ENCODE measurements around the gene APBA1. TPM values are rescaled to one million over a fixed set of nuclear protein-coding genes. Genes with fewer than 3 reads are reported as not detected.

APBA1 gene
- total RNA-seq, 1 donor from 2014 or later: 3.4 TPM

DNA sequence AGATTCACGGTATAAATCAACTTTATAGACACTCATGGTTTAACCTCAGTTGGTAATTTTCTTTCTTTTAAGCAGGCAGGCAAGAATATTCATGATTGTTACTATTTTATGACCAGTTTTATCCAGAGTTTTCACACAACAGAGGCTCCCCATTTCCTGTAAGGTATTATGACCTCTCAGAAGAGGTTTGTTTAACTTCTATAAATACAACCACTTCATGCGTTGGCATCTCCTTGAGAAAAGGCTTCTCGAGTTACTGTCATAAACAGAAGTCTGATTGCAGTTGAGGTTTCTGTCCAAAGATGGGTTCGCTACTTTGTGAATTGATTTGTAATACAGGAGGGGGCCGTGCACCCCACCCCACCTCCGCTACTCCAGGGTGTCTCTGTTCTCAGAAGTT is 291.9 kb downstream of the APBA1 start:
- Mint-ChIP-seq H3K27ac (no peak overlapping the region), H3K27me3 (ENCODE audit: insufficient read depth, low read depth) (peaks cover 2% of the 10 kb centered on the region), H3K9me3 (no peaks in the 10 kb centered on the region), H3K4me3 (no peak overlapping the region), H3K36me3 (no peaks in the 10 kb centered on the region), H3K4me1 (peaks cover 16% of the 10 kb centered on the region)
- no peaks in the 10 kb centered on the region for H3F3A ChIP-seq (ENCODE audit: low read depth)
- DNase-seq (ENCODE audit: low spot score): no peak
- TF ChIP-seq, protein P1, sequence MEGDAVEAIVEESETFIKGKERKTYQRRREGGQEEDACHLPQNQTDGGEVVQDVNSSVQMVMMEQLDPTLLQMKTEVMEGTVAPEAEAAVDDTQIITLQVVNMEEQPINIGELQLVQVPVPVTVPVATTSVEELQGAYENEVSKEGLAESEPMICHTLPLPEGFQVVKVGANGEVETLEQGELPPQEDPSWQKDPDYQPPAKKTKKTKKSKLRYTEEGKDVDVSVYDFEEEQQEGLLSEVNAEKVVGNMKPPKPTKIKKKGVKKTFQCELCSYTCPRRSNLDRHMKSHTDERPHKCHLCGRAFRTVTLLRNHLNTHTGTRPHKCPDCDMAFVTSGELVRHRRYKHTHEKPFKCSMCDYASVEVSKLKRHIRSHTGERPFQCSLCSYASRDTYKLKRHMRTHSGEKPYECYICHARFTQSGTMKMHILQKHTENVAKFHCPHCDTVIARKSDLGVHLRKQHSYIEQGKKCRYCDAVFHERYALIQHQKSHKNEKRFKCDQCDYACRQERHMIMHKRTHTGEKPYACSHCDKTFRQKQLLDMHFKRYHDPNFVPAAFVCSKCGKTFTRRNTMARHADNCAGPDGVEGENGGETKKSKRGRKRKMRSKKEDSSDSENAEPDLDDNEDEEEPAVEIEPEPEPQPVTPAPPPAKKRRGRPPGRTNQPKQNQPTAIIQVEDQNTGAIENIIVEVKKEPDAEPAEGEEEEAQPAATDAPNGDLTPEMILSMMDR (IDR thresholded peaks at IDR 0.05): no peak
- TF ChIP-seq EZH2 (IDR thresholded peaks at IDR 0.05) (no peak), EZH2phosphoT487 (IDR thresholded peaks at IDR 0.05) (no peak)
- H3K9me3 ChIP-seq (ENCODE audit: low read depth): no peaks in the 10 kb centered on the region
- H3K27ac ChIP-seq: no peak overlapping the region
- peaks cover 9% of the 10 kb centered on the region for H3K4me1 ChIP-seq
- no peaks in the 10 kb centered on the region for H3K36me3 ChIP-seq
- no peak overlapping the region for H3K4me2 ChIP-seq
- H3K27me3 ChIP-seq: no peaks in the 10 kb centered on the region
- H2AFZ ChIP-seq (replicated peaks): no peak overlapping the region
- H3K4me3 ChIP-seq: no peak overlapping the region
- H4K20me1 ChIP-seq (ENCODE audit: low read depth): no peaks in the 10 kb centered on the region
- no peaks in the 10 kb centered on the region for H3K79me2 ChIP-seq (ENCODE audit: low read depth)
- H3K9ac ChIP-seq: no peak overlapping the region

DNA sequence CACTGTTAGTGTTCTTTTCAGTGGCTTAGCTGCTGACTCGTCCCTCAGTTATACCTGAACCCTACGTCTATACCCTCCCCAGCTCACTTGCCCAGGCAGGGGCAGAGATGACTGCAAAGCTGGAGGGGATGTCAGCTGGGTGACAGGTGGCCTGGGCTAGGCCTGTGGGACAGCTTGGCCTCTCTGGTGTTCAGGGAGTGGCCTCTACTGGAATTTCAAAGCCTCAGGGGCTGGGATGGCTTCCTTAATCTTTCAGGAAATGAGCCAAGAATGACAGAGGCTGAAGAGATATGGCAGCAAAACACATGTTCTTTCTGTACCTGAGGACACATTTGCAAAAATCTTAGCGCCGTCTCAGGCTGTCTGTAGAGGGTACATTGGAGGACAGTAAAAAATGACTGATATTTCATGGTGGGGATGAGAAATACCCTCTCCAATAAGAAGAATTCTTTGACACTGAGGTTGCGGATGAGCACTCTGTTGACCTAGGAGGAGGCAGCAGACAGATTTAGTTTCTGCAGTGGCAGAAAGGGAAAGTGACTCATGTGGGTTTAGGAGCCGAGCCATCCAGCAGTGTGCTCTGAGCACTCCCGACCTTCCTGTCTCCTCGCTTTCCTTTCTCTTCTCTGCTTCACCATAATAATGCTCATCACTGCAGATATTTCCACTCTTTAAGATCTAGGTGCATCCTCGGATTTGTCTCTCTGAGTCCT is 292.7 kb downstream of the APBA1 start:
- Histone ChIP-seq H3K4me3 (no peak overlapping the region), H3K4me2 (no peak overlapping the region), H3K27ac (no peak overlapping the region), H4K20me1 (ENCODE audit: low read depth) (no peaks in the 10 kb centered on the region), H3K9me3 (ENCODE audit: low read depth) (no peaks in the 10 kb centered on the region), H2AFZ (replicated peaks) (peak overlapping the region; percentile 53), H3F3A (ENCODE audit: low read depth) (no peaks in the 10 kb centered on the region), H3K4me1 (peaks cover 15% of the 10 kb centered on the region), H3K79me2 (ENCODE audit: low read depth) (no peaks in the 10 kb centered on the region), H3K9ac (no peak overlapping the region), H3K36me3 (no peaks in the 10 kb centered on the region), H3K27me3 (no peaks in the 10 kb centered on the region)
- Mint-ChIP-seq H3K27me3 (ENCODE audit: insufficient read depth, low read depth) (peaks cover 2% of the 10 kb centered on the region), H3K36me3 (no peaks in the 10 kb centered on the region), H3K9me3 (no peaks in the 10 kb centered on the region), H3K27ac (no peak overlapping the region), H3K4me3 (no peak overlapping the region), H3K4me1 (peaks cover 19% of the 10 kb centered on the region)
- no peak for DNase-seq (ENCODE audit: low spot score)
- TF ChIP-seq EZH2 (IDR thresholded peaks at IDR 0.05): no peak
- TF ChIP-seq, protein P1 (IDR thresholded peaks at IDR 0.05): no peak
- TF ChIP-seq EZH2phosphoT487 (IDR thresholded peaks at IDR 0.05): no peak

DNA sequence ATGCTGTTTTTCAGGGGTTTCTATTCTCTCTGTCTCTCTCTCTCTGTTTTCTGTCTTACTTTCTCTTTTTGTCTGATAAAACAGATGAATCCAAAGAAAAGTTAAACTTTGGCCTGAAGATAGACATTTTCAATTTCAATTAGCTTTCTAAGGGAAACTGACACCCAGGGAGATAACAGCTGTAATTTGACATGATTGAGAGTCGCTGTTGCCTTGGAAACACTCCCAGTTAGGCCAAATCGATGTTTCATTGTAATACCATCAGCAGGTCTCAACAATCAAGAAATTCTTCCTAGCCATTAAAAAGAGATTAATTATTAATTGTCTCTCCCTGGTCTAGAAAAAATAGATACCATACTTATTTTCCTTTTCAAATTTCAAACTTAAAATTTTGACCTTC is 294.2 kb downstream of the APBA1 start:
- Mint-ChIP-seq H3K4me1 (peaks cover 19% of the 10 kb centered on the region), H3K27ac (no peak overlapping the region), H3K27me3 (ENCODE audit: insufficient read depth, low read depth) (peaks cover 2% of the 10 kb centered on the region), H3K36me3 (no peaks in the 10 kb centered on the region), H3K4me3 (no peak overlapping the region), H3K9me3 (no peaks in the 10 kb centered on the region)
- no peak overlapping the region for H2AFZ ChIP-seq (replicated peaks)
- no peak overlapping the region for H3K4me3 ChIP-seq
- H3K4me1 ChIP-seq: peaks cover 15% of the 10 kb centered on the region
- H3K4me2 ChIP-seq: no peak overlapping the region
- no peak for DNase-seq (ENCODE audit: low spot score)
- no peaks in the 10 kb centered on the region for H3K79me2 ChIP-seq (ENCODE audit: low read depth)
- TF ChIP-seq EZH2 (IDR thresholded peaks at IDR 0.05): no peak
- TF ChIP-seq, protein P1 (IDR thresholded peaks at IDR 0.05): no peak
- TF ChIP-seq EZH2phosphoT487 (IDR thresholded peaks at IDR 0.05): no peak
- H3F3A ChIP-seq (ENCODE audit: low read depth): no peaks in the 10 kb centered on the region
- H4K20me1 ChIP-seq (ENCODE audit: low read depth): no peaks in the 10 kb centered on the region
- no peak overlapping the region for H3K27ac ChIP-seq
- no peaks in the 10 kb centered on the region for H3K9me3 ChIP-seq (ENCODE audit: low read depth)
- H3K36me3 ChIP-seq: no peaks in the 10 kb centered on the region
- H3K9ac ChIP-seq: no peak overlapping the region
- no peaks in the 10 kb centered on the region for H3K27me3 ChIP-seq

Other genes starting within 250 kb of the APBA1 start
- gene PTAR1, start 87.6 kb upstream of the APBA1 start, total RNA-seq (ENCODE audit: low replicate concordance): 107 and 146 TPM in 2 replicates
- not detected in 2 replicates for gene CFAP95, start 148.4 kb upstream of the APBA1 start, total RNA-seq (ENCODE audit: low replicate concordance)

Measured in neural progenitor cell (in vitro differentiated cells).